ENCODE results near the gene PIGQ.

PIGQ gene

GRCh38 chr16:556474-557173 is 13.1 kb upstream of the PIGQ start:
- DNase-seq: no peak

GRCh38 chr16:557463-558297 is 12.1 kb upstream of the PIGQ start:
- no peak for DNase-seq

- DNase-seq: no peak
These were observed 11.3 kb upstream of the PIGQ start for GRCh38 chr16:558298-559020.

GRCh38 chr16:559021-559380 is 10.8 kb upstream of the PIGQ start:
- DNase-seq: no peak

- DNase-seq: no peak
These were observed 10.2 kb upstream of the PIGQ start for GRCh38 chr16:559411-560203.

GRCh38 chr16:560204-560700 is 9.5 kb upstream of the PIGQ start, which contains the start of gene PRR35:
Gene PRR35 (plus strand): TSS chr16:560394. CDS start chr16:563295, 2,901 bp downstream.
- DNase-seq: no peak

GRCh38 chr16:560701-561412 is 8.9 kb upstream of the PIGQ start:
- DNase-seq: no peak

GRCh38 chr16:561413-561794 is 8.4 kb upstream of the PIGQ start:
- no peak for DNase-seq

- no peak for DNase-seq
These were observed 7.5 kb upstream of the PIGQ start for GRCh38 chr16:561957-562938.

- no peak for DNase-seq
These were observed 6.6 kb upstream of the PIGQ start for GRCh38 chr16:563072-563644.

GRCh38 chr16:564690-565418 is 4.9 kb upstream of the PIGQ start:
- no peak for DNase-seq

- DNase-seq: no peak
These were observed 4.1 kb upstream of the PIGQ start for GRCh38 chr16:565419-566330.

- DNase-seq: peak in 2 of 4 experiments; percentile 15 to 42
These were observed 3.0 kb upstream of the PIGQ start, which contains the start of gene NHLRC4 for GRCh38 chr16:566475-567372. Gene NHLRC4 (plus strand): TSS chr16:567005. CDS start chr16:568048, 1,043 bp downstream.

GRCh38 chr16:567373-568256 is 2.2 kb upstream of the PIGQ start:
- no peak for DNase-seq

- no peak for DNase-seq
These were observed 1.1 kb upstream of the PIGQ start for GRCh38 chr16:568401-569258.

Measured in activated naive CD4-positive, alpha-beta T cell (primary cell).